Midbrain (tissue), 1 donor: ENCODE data around the gene SRSF2.
"Not testable (repeated sequence)": the region's sequence is repeated elsewhere in the genome, so short reads cannot be mapped to it uniquely, and the experiment has no call there.

ENCODE experiments used
- DNase-seq: peaks from one replicate; lab custom pipeline; 2025; lab: John Stamatoyannopoulos, UW

The SRSF2 gene

GRCh38 chr17:76720941-76721340 is 16.2 kb downstream of the SRSF2 start:
- DNase-seq = no peak

- DNase-seq = no peak
Observed at GRCh38 chr17:76720211-76720610, 16.9 kb downstream of the SRSF2 start.

- no peak for DNase-seq
Observed at GRCh38 chr17:76718516-76718915, 18.6 kb downstream of the SRSF2 start.

- DNase-seq = no peak
Observed at GRCh38 chr17:76716839-76717215, 20.3 kb downstream of the SRSF2 start.

- no peak for DNase-seq
Observed at GRCh38 chr17:76716146-76716838, 20.8 kb downstream of the SRSF2 start.

GRCh38 chr17:76715496-76715830 is 21.7 kb downstream of the SRSF2 start:
- no peak for DNase-seq

- DNase-seq = peak; percentile 58
Observed at GRCh38 chr17:76714822-76715495, 22.2 kb downstream of the SRSF2 start.

- DNase-seq = no peak
Observed at GRCh38 chr17:76714336-76714735, 22.8 kb downstream of the SRSF2 start.

- no peak for DNase-seq
Observed at GRCh38 chr17:76713765-76714164, 23.4 kb downstream of the SRSF2 start.

- DNase-seq = not testable (repeated sequence)
Observed at GRCh38 chr17:76712321-76712720, 24.8 kb downstream of the SRSF2 start.

- peak; percentile 65 for DNase-seq
Observed at GRCh38 chr17:76710863-76711611, 26.1 kb downstream of the SRSF2 start, which contains the start of gene MXRA7. Gene MXRA7, minus strand, starts transcription at chr17:76710965. Its CDS starts 19 bp downstream, at chr17:76710946.

- DNase-seq = not testable (repeated sequence)
Observed at GRCh38 chr17:76709951-76710862, 26.9 kb downstream of the SRSF2 start.

- DNase-seq = no peak
Observed at GRCh38 chr17:76709077-76709950, 27.8 kb downstream of the SRSF2 start.

GRCh38 chr17:76707985-76708807 is 28.9 kb downstream of the SRSF2 start:
- peak; percentile 76 for DNase-seq

- no peak for DNase-seq
Observed at GRCh38 chr17:76706817-76707216, 30.3 kb downstream of the SRSF2 start.

GRCh38 chr17:76704805-76705204 is 32.3 kb downstream of the SRSF2 start:
- no peak for DNase-seq

- DNase-seq = no peak
Observed at GRCh38 chr17:76702941-76703637, 34.0 kb downstream of the SRSF2 start.

GRCh38 chr17:76702076-76702475 is 35.1 kb downstream of the SRSF2 start:
- DNase-seq = no peak

GRCh38 chr17:76701471-76701967 is 35.6 kb downstream of the SRSF2 start:
- DNase-seq = no peak
